SJCRH30 (cell line): ENCODE data around the gene ASTN2. TPM values are rescaled to one million over a fixed set of nuclear protein-coding genes. Genes with fewer than 3 reads are reported as not detected.

Source experiments
- DNase-seq, 2 experiments: peaks; one replicate each; pipeline ENCODE4 v3.0.0-alpha.2; 2015 to 2020
- H3K27ac ChIP-seq: fragments of 250-450 bp; sonication (Bioruptor Pico); 2 replicates; pipeline ENCODE4 v1.5.1; 2020; ENCODE audit warnings: mild to moderate bottlenecking, moderate library complexity
- H3K27me3 ChIP-seq: fragments of 250-450 bp; sonication (Bioruptor Pico); 2 replicates; pipeline ENCODE4 v1.5.1; 2020; ENCODE audit warnings: mild to moderate bottlenecking, moderate library complexity
- H3K36me3 ChIP-seq: fragments of 250-450 bp; sonication (Bioruptor Pico); 2 replicates; pipeline ENCODE4 v1.5.1; 2020; ENCODE audit warnings: mild to moderate bottlenecking, moderate library complexity
- H3K4me1 ChIP-seq: fragments of 250-450 bp; sonication (Bioruptor Pico); 2 replicates; pipeline ENCODE4 v1.5.1; 2020; ENCODE audit warnings: mild to moderate bottlenecking, moderate library complexity
- H3K4me3 ChIP-seq: fragments of 250-450 bp; sonication (Bioruptor Pico); 2 replicates; pipeline ENCODE4 v1.5.1; 2020; ENCODE audit warnings: mild to moderate bottlenecking, moderate library complexity
- H3K9me3 ChIP-seq: fragments of 250-450 bp; sonication (Bioruptor Pico); replicated peaks from 2 replicates; pipeline ENCODE4 v1.5.1; 2020; ENCODE audit warnings: mild to moderate bottlenecking, moderate library complexity
- total RNA-seq: library from RNA; depleted of rRNA; stranded (reverse); fragments of >200 nt; shearing (Covaris generic); gene quantifications from 2 replicates; pipeline ENCODE4 v1.2.3, GENCODE V29; 2014

The ASTN2 gene
- total RNA-seq, 1 experiment from 2014 or later, result 19.8 TPM

- no peak overlapping the region for H3K27ac ChIP-seq
- no peak overlapping the region for H3K4me3 ChIP-seq
- H3K9me3 ChIP-seq, result no peaks in the 10 kb centered on the region
- H3K27me3 ChIP-seq, result no peaks in the 10 kb centered on the region
- H3K36me3 ChIP-seq, result no peaks in the 10 kb centered on the region
- no peak for DNase-seq
- H3K4me1 ChIP-seq, result no peaks in the 10 kb centered on the region
Measured at GRCh38 chr9:116483622-116484491, 931.0 kb downstream of the ASTN2 start.

- H3K4me3 ChIP-seq, result no peak overlapping the region
- DNase-seq, result no peak
- no peak overlapping the region for H3K27ac ChIP-seq
- no peaks in the 10 kb centered on the region for H3K36me3 ChIP-seq
- H3K27me3 ChIP-seq, result no peaks in the 10 kb centered on the region
- no peaks in the 10 kb centered on the region for H3K9me3 ChIP-seq
- H3K4me1 ChIP-seq, result no peaks in the 10 kb centered on the region
Measured at GRCh38 chr9:116482740-116483139, 932.1 kb downstream of the ASTN2 start.

GRCh38 chr9:116480700-116481099 is 934.2 kb downstream of the ASTN2 start:
- no peaks in the 10 kb centered on the region for H3K36me3 ChIP-seq
- no peak for DNase-seq
- no peaks in the 10 kb centered on the region for H3K27me3 ChIP-seq
- H3K4me3 ChIP-seq, result no peak overlapping the region
- no peaks in the 10 kb centered on the region for H3K4me1 ChIP-seq
- no peak overlapping the region for H3K27ac ChIP-seq
- H3K9me3 ChIP-seq, result no peaks in the 10 kb centered on the region

- DNase-seq, result no peak
Measured at GRCh38 chr9:116479967-116480366, 934.9 kb downstream of the ASTN2 start.

GRCh38 chr9:116479056-116479544 is 935.8 kb downstream of the ASTN2 start:
- H3K27ac ChIP-seq, result no peak overlapping the region
- H3K4me1 ChIP-seq, result no peaks in the 10 kb centered on the region
- no peaks in the 10 kb centered on the region for H3K9me3 ChIP-seq
- DNase-seq, result no peak
- H3K36me3 ChIP-seq, result no peaks in the 10 kb centered on the region
- no peaks in the 10 kb centered on the region for H3K27me3 ChIP-seq
- H3K4me3 ChIP-seq, result no peak overlapping the region

More at GRCh38 chr9:116479967-116480366, 934.9 kb downstream of the ASTN2 start:
- Histone ChIP-seq H3K4me1 (no peaks in the 10 kb centered on the region), H3K36me3 (no peaks in the 10 kb centered on the region), H3K27me3 (no peaks in the 10 kb centered on the region), H3K4me3 (no peak overlapping the region), H3K27ac (no peak overlapping the region), H3K9me3 (no peaks in the 10 kb centered on the region)

GRCh38 chr9:116477584-116478141 is 937.2 kb downstream of the ASTN2 start:
- Histone ChIP-seq H3K27me3 (no peaks in the 10 kb centered on the region), H3K27ac (no peak overlapping the region), H3K36me3 (no peaks in the 10 kb centered on the region), H3K4me3 (no peak overlapping the region), H3K4me1 (no peaks in the 10 kb centered on the region), H3K9me3 (no peaks in the 10 kb centered on the region)
- DNase-seq, result no peak

GRCh38 chr9:116476935-116477381 is 937.9 kb downstream of the ASTN2 start:
- no peak overlapping the region for H3K27ac ChIP-seq
- H3K4me3 ChIP-seq, result no peak overlapping the region
- no peaks in the 10 kb centered on the region for H3K9me3 ChIP-seq
- no peaks in the 10 kb centered on the region for H3K27me3 ChIP-seq
- DNase-seq, result no peak
- H3K4me1 ChIP-seq, result no peaks in the 10 kb centered on the region; the same call in 1 of the 2 replicates
- no peaks in the 10 kb centered on the region for H3K36me3 ChIP-seq

GRCh38 chr9:116476002-116476401 is 938.9 kb downstream of the ASTN2 start:
- Histone ChIP-seq H3K36me3 (no peaks in the 10 kb centered on the region), H3K4me1 (peaks cover 4% of the 10 kb centered on the region), H3K27ac (no peak overlapping the region), H3K27me3 (no peaks in the 10 kb centered on the region), H3K9me3 (no peaks in the 10 kb centered on the region), H3K4me3 (no peak overlapping the region)
- DNase-seq, result no peak

- DNase-seq, result no peak
- Histone ChIP-seq H3K9me3 (no peaks in the 10 kb centered on the region), H3K36me3 (no peaks in the 10 kb centered on the region), H3K4me3 (no peak overlapping the region), H3K4me1 (peaks cover 12% of the 10 kb centered on the region), H3K27me3 (no peaks in the 10 kb centered on the region), H3K27ac (no peak overlapping the region)
Measured at GRCh38 chr9:116475201-116475600, 939.7 kb downstream of the ASTN2 start.

- Histone ChIP-seq H3K27me3 (no peaks in the 10 kb centered on the region), H3K4me1 (peaks cover 15% of the 10 kb centered on the region), H3K4me3 (no peak overlapping the region), H3K27ac (no peak overlapping the region; the same call in 1 of the 2 replicates), H3K9me3 (no peaks in the 10 kb centered on the region), H3K36me3 (no peaks in the 10 kb centered on the region)
- DNase-seq, result no peak
Measured at GRCh38 chr9:116471944-116472506, 942.8 kb downstream of the ASTN2 start.

GRCh38 chr9:116471093-116471906 is 943.6 kb downstream of the ASTN2 start:
- Histone ChIP-seq H3K4me3 (peak overlapping the region; percentile 4; the same call in 1 of the 2 replicates), H3K9me3 (no peaks in the 10 kb centered on the region), H3K27me3 (no peaks in the 10 kb centered on the region), H3K27ac (peak overlapping the region; percentile 74), H3K36me3 (no peaks in the 10 kb centered on the region), H3K4me1 (peaks cover 15% of the 10 kb centered on the region)
- DNase-seq, result peak; percentile 94

- no peaks in the 10 kb centered on the region for H3K36me3 ChIP-seq
- peaks cover 15% of the 10 kb centered on the region for H3K4me1 ChIP-seq
- H3K9me3 ChIP-seq, result no peaks in the 10 kb centered on the region
- H3K27ac ChIP-seq, result no peak overlapping the region
- no peak overlapping the region for H3K4me3 ChIP-seq
- H3K27me3 ChIP-seq, result no peaks in the 10 kb centered on the region
- no peak for DNase-seq
Measured at GRCh38 chr9:116468793-116469527, 945.9 kb downstream of the ASTN2 start.

- Histone ChIP-seq H3K9me3 (no peaks in the 10 kb centered on the region), H3K36me3 (no peaks in the 10 kb centered on the region), H3K4me1 (peaks cover 15% of the 10 kb centered on the region), H3K27ac (no peak overlapping the region), H3K27me3 (no peaks in the 10 kb centered on the region), H3K4me3 (no peak overlapping the region)
- no peak for DNase-seq
Measured at GRCh38 chr9:116468369-116468768, 946.5 kb downstream of the ASTN2 start.
